ENCODE results near the gene TCF4. TPM values are rescaled to one million over a fixed set of nuclear protein-coding genes. Genes with fewer than 3 reads are reported as not detected.

Gene TCF4
- total RNA-seq, 1 donor from 2014 or later = 199 TPM

DNA sequence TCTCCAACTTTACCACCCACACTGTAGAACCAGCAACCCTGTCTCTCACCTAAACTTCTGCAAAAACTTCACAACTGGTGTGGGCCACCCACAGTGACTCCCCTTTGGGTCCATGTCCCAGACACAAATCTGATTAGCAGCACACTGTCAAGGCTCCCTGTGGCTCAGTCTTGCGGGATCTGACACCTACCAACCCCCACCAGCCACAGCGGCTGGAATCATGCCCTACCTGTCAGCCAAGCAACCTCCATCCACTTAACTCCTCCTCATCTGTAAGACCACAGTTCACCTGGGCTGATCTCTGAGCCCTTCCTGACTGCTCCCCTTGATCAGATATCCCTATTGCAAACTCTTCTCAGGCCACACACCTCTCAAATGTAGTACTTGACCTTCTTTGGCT, 14.6 kb downstream of the TCF4 start:
- H3K4me3 Mint-ChIP-seq (ENCODE audit: unreplicated experiment) = no peak overlapping the region
- peaks cover 4% of the 10 kb centered on the region for H3K36me3 Mint-ChIP-seq (ENCODE audit: unreplicated experiment)
- no peak overlapping the region for H3K27ac Mint-ChIP-seq (ENCODE audit: unreplicated experiment)
- no peak for DNase-seq
- H3K27me3 Mint-ChIP-seq (ENCODE audit: unreplicated experiment) = peaks cover 1% of the 10 kb centered on the region
- TF ChIP-seq CTCF (IDR thresholded peaks at IDR 0.05; ENCODE audit: partially characterized antibody, unreplicated experiment) = no peak
- no peaks in the 10 kb centered on the region for H3K9me3 Mint-ChIP-seq (ENCODE audit: unreplicated experiment)
- no peaks in the 10 kb centered on the region for H3K4me1 Mint-ChIP-seq (ENCODE audit: low read depth, unreplicated experiment)

- Mint-ChIP-seq H3K27me3 (ENCODE audit: unreplicated experiment) (peaks cover 1% of the 10 kb centered on the region), H3K27ac (ENCODE audit: unreplicated experiment) (no peak overlapping the region), H3K4me1 (ENCODE audit: low read depth, unreplicated experiment) (no peaks in the 10 kb centered on the region), H3K9me3 (ENCODE audit: unreplicated experiment) (no peaks in the 10 kb centered on the region), H3K4me3 (ENCODE audit: unreplicated experiment) (no peak overlapping the region), H3K36me3 (ENCODE audit: unreplicated experiment) (peaks cover 11% of the 10 kb centered on the region)
- no peak for TF ChIP-seq CTCF (IDR thresholded peaks at IDR 0.05; ENCODE audit: partially characterized antibody, unreplicated experiment)
- DNase-seq = no peak
These were observed 17.0 kb downstream of the TCF4 start for GRCh38 chr18:55570966-55571365.

DNA sequence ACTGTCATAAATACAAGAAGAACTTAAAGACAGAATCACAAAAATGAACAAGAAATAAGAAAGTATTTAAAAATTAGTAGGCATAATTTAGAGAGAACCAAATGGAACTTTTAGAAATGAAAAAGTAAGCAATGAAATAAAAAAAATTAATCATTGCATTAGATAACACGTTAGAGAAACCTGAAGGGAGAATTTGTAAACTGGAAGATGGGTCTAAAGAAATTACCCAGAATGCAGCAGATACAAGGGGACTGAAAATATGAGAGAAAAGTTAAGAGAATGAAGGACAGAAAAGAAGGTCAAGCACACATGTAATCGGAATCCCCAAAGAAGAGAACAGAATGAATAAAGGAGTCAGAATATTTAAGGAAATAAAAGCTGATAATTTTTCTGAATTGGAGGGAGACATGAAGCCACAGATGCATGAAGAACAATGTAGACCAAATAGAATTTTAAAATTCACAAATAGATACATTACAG, 21.5 kb downstream of the TCF4 start:
- Mint-ChIP-seq H3K36me3 (ENCODE audit: unreplicated experiment) (peaks cover 6% of the 10 kb centered on the region), H3K9me3 (ENCODE audit: unreplicated experiment) (no peaks in the 10 kb centered on the region), H3K4me1 (ENCODE audit: low read depth, unreplicated experiment) (peaks cover 4% of the 10 kb centered on the region), H3K4me3 (ENCODE audit: unreplicated experiment) (no peak overlapping the region), H3K27me3 (ENCODE audit: unreplicated experiment) (no peaks in the 10 kb centered on the region), H3K27ac (ENCODE audit: unreplicated experiment) (no peak overlapping the region)
- no peak for TF ChIP-seq CTCF (IDR thresholded peaks at IDR 0.05; ENCODE audit: partially characterized antibody, unreplicated experiment)
- no peak for DNase-seq

DNA sequence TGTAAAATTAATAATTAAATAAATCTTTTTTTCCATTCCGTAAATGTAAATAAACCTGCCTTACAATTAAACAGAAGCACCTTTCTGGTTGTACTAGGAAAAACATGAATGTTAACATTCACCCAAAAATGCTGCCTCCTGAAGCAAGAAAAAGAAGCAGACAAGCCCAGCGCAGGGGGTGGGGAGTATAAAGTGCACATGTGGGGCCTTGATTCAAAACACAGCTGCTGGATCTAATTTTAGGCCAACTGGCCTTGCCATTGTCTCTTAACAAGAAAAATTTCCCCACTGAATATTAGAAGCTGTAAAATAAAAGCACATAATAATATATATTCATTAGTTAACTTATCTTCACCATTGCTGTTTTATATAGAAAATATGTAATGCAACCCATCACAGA, 28.3 kb downstream of the TCF4 start:
- Mint-ChIP-seq H3K4me1 (ENCODE audit: low read depth, unreplicated experiment) (peaks cover 12% of the 10 kb centered on the region), H3K9me3 (ENCODE audit: unreplicated experiment) (no peaks in the 10 kb centered on the region), H3K4me3 (ENCODE audit: unreplicated experiment) (no peak overlapping the region), H3K36me3 (ENCODE audit: unreplicated experiment) (no peaks in the 10 kb centered on the region), H3K27ac (ENCODE audit: unreplicated experiment) (no peak overlapping the region), H3K27me3 (ENCODE audit: unreplicated experiment) (peaks cover 2% of the 10 kb centered on the region)
- no peak for TF ChIP-seq CTCF (IDR thresholded peaks at IDR 0.05; ENCODE audit: partially characterized antibody, unreplicated experiment)
- DNase-seq = no peak

DNA sequence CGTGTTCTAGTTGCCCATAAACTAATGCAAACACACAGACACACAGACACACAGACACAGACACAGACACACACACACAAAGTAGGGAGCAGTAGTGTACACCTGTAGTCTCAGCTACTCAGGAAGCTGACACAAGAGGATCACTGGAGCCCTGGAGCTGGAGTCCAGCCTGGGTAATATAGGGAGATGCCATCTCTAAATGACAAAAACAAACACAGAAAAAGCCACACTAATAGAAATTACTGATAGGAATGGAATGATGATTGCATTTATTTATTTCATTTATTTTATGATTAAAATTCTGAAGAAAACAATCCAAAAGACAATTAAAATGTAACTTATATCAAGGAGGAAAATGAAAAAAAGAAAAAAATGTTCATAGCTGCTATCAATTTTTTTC, 30.8 kb downstream of the TCF4 start:
- peaks cover 2% of the 10 kb centered on the region for H3K27me3 Mint-ChIP-seq (ENCODE audit: unreplicated experiment)
- H3K9me3 Mint-ChIP-seq (ENCODE audit: unreplicated experiment) = no peaks in the 10 kb centered on the region
- DNase-seq = no peak
- H3K4me3 Mint-ChIP-seq (ENCODE audit: unreplicated experiment) = no peak overlapping the region
- peaks cover 17% of the 10 kb centered on the region for H3K4me1 Mint-ChIP-seq (ENCODE audit: low read depth, unreplicated experiment)
- no peak for TF ChIP-seq CTCF (IDR thresholded peaks at IDR 0.05; ENCODE audit: partially characterized antibody, unreplicated experiment)
- no peak overlapping the region for H3K27ac Mint-ChIP-seq (ENCODE audit: unreplicated experiment)
- no peaks in the 10 kb centered on the region for H3K36me3 Mint-ChIP-seq (ENCODE audit: unreplicated experiment)
